UCSD-AML1 (cell line): ENCODE results near the gene TRMT112.
"Not testable (repeated sequence)": the region's sequence is repeated elsewhere in the genome, so short reads cannot be mapped to it uniquely, and the experiment has no call there.

ENCODE experiments used
- DNase-seq: peaks from one replicate; lab custom pipeline; 2025; ENCODE audit not compliant: unreplicated experiment; lab: John Stamatoyannopoulos, UW

TRMT112 gene

DNA sequence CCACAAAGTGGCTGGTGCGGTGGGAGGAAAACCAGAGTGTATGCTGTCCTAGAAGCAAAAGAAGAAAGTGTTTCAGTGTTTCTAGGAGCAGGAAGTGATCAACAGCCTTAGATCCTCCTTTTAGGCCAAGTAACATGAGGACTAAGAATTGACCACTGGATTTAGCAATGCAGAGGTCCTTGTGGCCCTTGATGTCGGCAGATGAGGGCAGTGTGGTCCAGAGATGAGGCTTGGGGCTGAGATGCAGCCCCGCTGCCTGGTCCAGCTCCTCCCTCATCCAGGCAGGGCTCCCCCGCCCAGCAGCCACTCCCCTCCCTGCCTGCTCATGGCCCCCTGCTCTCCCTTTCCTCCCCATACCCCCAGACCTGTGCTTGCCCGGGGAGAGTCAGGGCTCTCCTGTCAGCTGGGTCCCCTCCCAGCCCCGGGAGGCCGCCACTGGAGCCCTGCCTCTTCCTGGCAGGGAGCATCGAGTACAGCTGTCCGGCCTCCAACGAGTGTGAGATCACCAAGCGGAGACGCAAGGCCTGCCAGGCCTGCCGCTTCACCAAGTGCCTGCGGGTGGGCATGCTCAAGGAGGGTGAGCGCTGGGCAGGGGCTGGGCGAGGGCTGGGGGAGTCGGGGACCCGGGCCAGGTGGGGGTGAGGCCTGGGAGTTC lies 3.7 kb downstream of the TRMT112 start:
- no peak for DNase-seq

- DNase-seq = no peak
These were observed 4.4 kb downstream of the TRMT112 start for GRCh38 chr11:64312947-64313346.

GRCh38 chr11:64307795-64308194 lies 9.6 kb downstream of the TRMT112 start:
- not testable (repeated sequence) for DNase-seq

DNA sequence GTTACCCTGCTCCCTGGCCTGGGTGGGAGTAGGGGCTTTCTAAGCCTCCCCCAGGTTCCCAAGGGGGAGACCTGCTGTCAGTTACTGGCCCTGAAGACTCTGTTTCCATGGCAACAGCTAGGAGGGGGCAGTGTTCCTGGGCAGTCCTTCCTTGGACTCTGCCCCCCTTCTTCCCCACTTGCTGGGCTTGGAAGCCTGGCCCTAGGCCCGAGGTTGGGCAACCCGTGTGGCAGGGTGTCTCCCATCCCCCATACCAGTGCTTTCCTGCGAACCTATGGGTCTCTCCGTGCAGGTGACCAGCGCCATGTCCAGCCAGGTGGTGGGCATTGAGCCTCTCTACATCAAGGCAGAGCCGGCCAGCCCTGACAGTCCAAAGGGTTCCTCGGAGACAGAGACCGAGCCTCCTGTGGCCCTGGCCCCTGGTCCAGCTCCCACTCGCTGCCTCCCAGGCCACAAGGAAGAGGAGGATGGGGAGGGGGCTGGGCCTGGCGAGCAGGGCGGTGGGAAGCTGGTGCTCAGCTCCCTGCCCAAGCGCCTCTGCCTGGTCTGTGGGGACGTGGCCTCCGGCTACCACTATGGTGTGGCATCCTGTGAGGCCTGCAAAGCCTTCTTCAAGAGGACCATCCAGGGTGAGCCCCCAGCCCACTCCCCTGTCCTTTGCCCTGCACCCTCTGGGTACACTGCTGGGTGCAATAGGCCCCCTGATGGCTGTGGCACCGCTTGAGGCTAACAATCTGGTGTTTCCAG lies 10.3 kb downstream of the TRMT112 start:
- DNase-seq = no peak

DNA sequence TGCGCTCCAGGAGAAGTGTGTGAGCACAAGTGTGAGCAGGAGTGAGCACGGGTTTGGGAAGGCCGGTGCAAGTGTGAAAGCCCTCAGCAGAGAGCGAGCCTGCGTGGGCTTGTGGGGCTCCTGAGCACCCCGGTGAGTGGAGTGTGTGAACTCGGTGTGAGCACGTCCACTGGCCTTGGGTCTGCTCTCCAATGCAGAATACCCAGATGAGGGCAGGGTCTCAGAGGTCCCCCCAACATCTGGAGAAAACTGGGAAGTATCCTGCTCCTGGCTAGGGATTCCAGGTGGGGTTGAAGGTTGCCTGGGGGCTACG lies 10.8 kb downstream of the TRMT112 start:
- DNase-seq = no peak

DNA sequence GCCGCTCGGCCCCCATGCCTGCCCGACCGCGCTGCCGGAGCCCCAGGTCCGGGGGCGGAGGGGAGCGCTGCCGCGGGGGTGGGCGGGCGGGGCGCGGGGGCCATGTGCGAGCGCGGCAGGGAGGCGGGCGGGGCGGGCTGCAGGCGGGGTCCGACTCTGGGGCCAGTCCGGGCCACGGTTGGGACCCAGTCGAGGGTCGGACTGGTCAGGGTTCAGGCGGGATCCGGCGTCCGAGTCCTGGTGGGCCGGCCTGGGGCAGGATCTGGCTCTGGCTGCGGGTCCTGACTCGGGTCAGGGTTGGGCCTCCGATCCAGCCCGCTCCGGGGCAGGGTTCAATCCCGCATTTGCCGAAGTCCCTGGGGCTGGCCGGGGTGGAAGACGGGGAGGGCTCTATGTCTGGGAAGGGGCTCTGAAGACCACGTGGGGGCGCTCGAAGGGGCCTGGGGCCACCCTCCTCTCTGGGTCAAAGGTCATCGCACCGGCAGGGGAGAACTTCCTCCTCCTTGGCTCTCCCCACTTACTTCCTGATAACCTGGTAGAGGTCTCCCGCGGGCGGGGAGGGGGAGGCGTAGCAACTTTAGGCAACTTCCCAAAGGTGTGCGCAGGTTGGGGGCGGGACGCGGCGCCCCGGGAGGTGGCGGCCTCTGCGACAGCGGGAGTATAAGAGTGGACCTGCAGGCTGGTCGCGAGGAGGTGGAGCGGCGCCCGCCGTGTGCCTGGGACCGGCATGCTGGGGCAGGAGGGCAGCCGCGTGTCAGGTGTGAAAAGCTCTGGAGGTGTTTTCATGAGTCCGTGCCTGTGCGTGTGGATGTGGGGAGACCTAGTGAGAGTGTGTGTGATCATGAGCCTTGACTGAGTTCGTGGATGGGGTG lies 11.4 kb downstream of the TRMT112 start:
- peak; percentile 83 for DNase-seq

GRCh38 chr11:64305075-64305690 lies 12.2 kb downstream of the TRMT112 start, which contains the start of gene ESRRA:
Gene ESRRA, plus strand, starts transcription at chr11:64305524. Its CDS starts 1,656 bp downstream, at chr11:64307180.
- peak; percentile 100 for DNase-seq

GRCh38 chr11:64304316-64305072 lies 12.9 kb downstream of the TRMT112 start:
- DNase-seq = peak; percentile 93

DNA sequence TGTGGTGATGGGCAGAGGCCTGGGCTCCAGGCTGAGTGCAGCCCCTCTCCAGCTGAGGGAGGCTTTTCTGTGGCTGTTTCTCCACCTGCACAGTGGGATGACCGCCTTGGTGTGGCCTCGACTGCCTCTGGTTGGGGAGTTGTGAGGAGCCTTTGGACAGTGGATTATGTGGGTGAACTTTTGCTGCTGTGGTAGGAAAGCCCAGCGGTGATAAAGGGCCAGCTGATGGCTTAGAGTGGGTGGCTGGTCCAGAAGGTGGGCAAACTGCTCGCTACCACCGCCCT lies 13.4 kb downstream of the TRMT112 start:
- no peak for DNase-seq

DNA sequence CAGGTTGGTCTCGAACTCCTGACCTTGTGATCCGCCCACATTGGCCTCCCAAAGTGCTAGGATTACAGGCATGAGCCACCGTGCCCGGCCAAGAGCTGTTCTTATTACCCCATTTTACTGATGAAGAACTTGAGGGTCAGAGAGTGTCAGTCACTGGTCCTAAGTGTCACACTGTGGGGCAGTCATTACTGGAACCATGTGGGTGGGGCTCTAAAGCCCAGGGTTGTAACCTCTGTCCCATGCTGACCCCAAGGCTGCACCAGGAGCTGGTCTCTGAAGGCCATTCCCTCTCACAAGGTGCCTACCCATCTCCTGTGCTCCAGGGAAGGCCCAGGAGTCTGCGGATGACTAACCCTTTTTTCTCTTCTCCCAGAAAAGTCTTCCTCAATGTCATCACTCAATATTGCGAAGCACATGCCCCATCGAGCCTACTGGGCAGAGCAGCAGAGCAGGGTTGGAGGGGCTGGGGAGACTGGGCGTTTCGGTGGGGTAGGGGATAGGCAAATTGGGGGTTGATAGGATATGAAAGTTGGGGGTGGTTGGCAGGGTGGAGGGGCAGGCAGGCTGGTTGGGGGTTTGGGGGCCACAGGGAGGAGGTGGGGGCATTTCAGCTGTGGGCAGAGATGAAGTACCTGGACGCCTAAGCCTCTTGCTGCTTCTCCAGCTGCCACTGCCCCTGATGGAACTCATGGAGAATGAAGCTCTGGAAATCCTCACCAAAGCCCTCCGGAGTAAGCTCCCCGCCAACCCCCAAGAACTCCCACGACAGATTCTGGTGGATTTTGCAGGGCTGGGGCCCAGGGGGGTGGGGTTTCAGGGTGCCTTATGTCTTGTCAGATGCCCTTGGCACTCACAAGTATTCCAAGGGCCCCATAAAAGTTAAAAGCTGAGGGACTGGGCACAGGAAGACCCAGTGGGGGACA lies 14.0 kb downstream of the TRMT112 start:
- no peak for DNase-seq

- DNase-seq = peak; percentile 39
These were observed 17.3 kb downstream of the TRMT112 start, which contains the start of gene CATSPERZ for GRCh38 chr11:64299847-64300648. Gene CATSPERZ, plus strand, starts transcription at chr11:64300358. Its CDS starts 53 bp downstream, at chr11:64300411.

GRCh38 chr11:64298966-64299846 lies 18.2 kb downstream of the TRMT112 start:
- DNase-seq = no peak

GRCh38 chr11:64297699-64298358 lies 19.5 kb downstream of the TRMT112 start:
- no peak for DNase-seq

DNA sequence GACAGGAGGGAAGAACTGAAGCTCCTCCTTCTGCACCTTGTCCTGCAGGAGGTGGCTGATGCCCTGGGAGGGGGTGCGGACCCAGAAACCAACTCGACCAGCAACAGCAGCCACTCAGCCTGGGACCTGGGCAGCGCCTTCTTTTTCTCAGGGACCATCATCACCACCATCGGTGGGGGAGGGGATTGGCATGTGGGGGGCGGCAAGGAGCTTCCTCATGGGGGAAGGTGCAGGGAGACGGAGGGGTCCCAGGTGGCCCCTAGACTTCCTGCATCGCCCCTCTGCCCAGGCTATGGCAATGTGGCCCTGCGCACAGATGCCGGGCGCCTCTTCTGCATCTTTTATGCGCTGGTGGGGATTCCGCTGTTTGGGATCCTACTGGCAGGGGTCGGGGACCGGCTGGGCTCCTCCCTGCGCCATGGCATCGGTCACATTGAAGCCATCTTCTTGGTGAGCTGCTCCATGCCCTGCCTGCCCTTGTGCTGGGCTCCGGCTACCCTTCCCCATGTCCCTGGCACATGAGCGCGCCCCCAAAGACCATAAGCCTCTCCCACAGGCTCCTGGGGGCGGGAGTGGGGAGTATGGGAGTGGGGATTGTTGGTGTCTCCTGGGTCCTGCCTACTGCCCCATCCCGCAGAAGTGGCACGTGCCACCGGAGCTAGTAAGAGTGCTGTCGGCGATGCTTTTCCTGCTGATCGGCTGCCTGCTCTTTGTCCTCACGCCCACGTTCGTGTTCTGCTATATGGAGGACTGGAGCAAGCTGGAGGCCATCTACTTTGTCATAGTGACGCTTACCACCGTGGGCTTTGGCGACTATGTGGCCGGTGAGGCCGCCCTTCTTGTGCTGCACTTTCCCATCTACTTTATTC lies 20.3 kb downstream of the TRMT112 start:
- DNase-seq = no peak

- DNase-seq = no peak
These were observed 21.1 kb downstream of the TRMT112 start for GRCh38 chr11:64296236-64296635.

DNA sequence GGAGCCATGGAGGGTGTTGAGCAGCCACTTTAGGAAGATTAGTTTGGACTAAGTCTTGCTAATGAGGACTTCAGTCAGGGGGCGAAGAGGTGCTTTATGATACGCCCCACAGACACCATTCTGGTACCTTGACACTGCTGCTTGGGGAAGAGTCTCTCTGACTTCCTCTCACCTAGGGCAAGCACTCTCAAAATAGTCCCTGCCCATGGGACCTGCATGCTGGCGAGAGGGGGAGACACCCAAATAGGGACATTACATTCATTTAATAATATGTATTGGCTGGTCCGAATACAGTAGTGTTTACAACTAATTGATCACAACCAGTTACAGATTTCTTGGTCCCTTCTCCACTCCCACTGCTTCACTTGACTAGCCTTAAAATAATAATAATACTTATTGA lies 21.6 kb downstream of the TRMT112 start:
- no peak for DNase-seq
